ENCODE results near the gene TMUB2. TPM values are rescaled to one million over a fixed set of nuclear protein-coding genes. Genes with fewer than 3 reads are reported as not detected.

The TMUB2 gene
- polyA plus RNA-seq, 1 experiment: 34.3 TPM

DNA sequence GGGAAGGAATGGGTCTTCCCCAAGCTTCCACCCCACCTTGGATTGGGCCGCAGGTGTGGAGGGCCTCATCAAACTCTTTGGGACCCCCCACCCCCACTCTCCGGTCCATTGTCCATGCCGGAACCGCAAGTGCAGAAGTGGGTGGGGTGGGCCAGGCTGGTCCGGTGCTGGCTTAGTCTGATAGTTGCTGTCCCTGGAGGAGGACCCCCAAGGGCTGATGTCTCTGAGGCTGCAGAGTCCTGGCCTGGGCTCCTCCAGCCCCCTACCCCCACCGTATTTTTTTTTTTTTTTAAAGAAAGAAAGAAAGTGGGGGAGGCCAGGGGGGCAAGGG is 20.0 kb downstream of the TMUB2 start:
- ChIA-PET POLR2A (interaction anchor here (0.7 kb wide), 1 partner anchor 15 kb away, joined by 3 read pairs; no protein-coding TSS in a partner anchor), CTCF (interaction anchor here (0.6 to 1.6 kb wide), 2 partner anchors 139 to 155 kb away, joined by 4 to 7 read pairs; partner anchors contain the start of gene GRN)

DNA sequence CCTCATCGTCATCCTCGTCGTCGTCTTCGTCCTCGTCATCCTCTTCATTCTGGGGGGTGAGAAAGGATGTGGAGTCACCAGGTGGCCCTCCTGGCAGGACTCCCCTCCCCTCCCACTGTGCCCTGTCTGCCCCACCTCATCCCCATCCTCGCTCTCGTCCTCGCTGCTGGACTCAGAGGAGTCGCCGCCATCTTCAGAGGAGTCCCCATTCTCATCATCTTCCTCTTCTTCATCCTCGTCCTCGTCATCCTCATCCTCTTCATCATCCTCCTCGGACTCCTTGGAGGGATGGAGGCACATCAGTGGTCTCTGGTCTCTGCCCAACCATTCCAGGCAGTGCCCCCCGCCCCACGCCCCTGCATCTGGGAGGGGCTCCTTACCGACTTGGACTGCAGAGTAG is 20.5 kb downstream of the TMUB2 start:
- CTCF ChIA-PET: interaction anchor here (0.6 kb wide), 1 partner anchor 155 kb away, joined by 7 read pairs; no protein-coding TSS in a partner anchor

More for the DNA sequence above, 20.0 kb downstream of the TMUB2 start:
- H3K27ac ChIP-seq (ENCODE audit: low read depth, low read length): no peak overlapping the region
- DNase-seq (ENCODE audit: low read depth, low spot score): no peak
- no peak for TF ChIP-seq CTCF (IDR thresholded peaks at IDR 0.05; ENCODE audit: low read depth, low read length)
- H3K27me3 ChIP-seq (ENCODE audit: control insufficient read depth, insufficient read depth, low read length): no peaks in the 10 kb centered on the region
- no peaks in the 10 kb centered on the region for H3K9me3 ChIP-seq (ENCODE audit: control insufficient read depth, insufficient read depth, low read length)
- H3K4me3 ChIP-seq (ENCODE audit: low read depth, low read length): no peak overlapping the region

GRCh38 chr17:44207743-44208142 is 21.0 kb downstream of the TMUB2 start:
- no peak overlapping the region for H3K27ac ChIP-seq (ENCODE audit: low read depth, low read length)
- no peak overlapping the region for H3K4me3 ChIP-seq (ENCODE audit: low read depth, low read length)
- TF ChIP-seq CTCF (IDR thresholded peaks at IDR 0.05; ENCODE audit: low read depth, low read length): no peak
- no peaks in the 10 kb centered on the region for H3K9me3 ChIP-seq (ENCODE audit: control insufficient read depth, insufficient read depth, low read length)
- H3K27me3 ChIP-seq (ENCODE audit: control insufficient read depth, insufficient read depth, low read length): no peaks in the 10 kb centered on the region
- no peak for DNase-seq (ENCODE audit: low read depth, low spot score)
- CTCF ChIA-PET: interaction anchor here (0.6 to 2.5 kb wide), 3 partner anchors 10 to 167 kb away, joined by 3 to 11 read pairs (median 11); partner anchors contain the start of gene UBTF
- POLR2A ChIA-PET: interaction anchor here (0.6 to 0.9 kb wide), 3 partner anchors 14 to 308 kb away, joined by 4 read pairs; no protein-coding TSS in a partner anchor

More for the DNA sequence above, 20.5 kb downstream of the TMUB2 start:
- DNase-seq (ENCODE audit: low read depth, low spot score): no peak
- no peaks in the 10 kb centered on the region for H3K9me3 ChIP-seq (ENCODE audit: control insufficient read depth, insufficient read depth, low read length)
- H3K27me3 ChIP-seq (ENCODE audit: control insufficient read depth, insufficient read depth, low read length): no peaks in the 10 kb centered on the region
- POLR2A ChIA-PET: interaction anchor here (0.6 to 0.7 kb wide), 2 partner anchors 14 to 29 kb away, joined by 3 to 4 read pairs; no protein-coding TSS in a partner anchor
- no peak overlapping the region for H3K4me3 ChIP-seq (ENCODE audit: low read depth, low read length)
- no peak overlapping the region for H3K27ac ChIP-seq (ENCODE audit: low read depth, low read length)
- no peak for TF ChIP-seq CTCF (IDR thresholded peaks at IDR 0.05; ENCODE audit: low read depth, low read length)

DNA sequence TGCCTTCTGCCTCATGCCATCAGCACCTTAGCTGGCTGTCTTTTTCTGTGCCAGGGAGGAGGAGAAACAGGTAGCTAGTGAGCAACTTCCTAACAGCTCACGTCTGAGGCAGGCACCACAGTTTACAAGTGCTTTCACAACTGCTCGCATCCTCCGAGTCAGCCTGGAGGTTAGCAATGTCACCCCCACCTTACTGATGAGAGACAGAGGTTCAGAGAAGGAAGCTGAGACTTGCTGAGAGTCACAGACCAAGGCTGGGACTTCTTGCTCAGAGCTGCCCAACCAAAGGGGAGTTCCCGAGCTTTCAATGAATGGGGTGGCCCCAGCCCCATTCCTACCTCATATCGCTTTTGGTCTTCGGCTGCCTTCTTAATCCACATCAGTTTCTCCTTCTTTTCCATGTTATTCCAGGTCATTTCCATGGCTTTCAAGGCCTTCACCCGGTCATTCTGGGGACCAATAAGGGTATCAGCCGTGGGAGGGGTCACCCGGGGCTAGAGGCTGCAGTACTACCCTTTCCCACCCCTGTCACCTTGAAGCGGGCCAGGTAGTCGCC is 23.1 kb downstream of the TMUB2 start:
- no peak for DNase-seq (ENCODE audit: low read depth, low spot score)
- ChIA-PET CTCF (interaction anchor here (0.6 to 3.0 kb wide), 32 partner anchors 8 to 427 kb away, joined by 3 to 21 read pairs (median 5); partner anchors contain the start of genes FAM171A2, G6PC3 and GRN), POLR2A (interaction anchor here (0.5 to 1.6 kb wide), 10 partner anchors 11 to 316 kb away, joined by 3 to 9 read pairs (median 3); partner anchors contain the start of genes ATXN7L3, GRN, SLC25A39 and TMUB2)
- no peak for TF ChIP-seq CTCF (IDR thresholded peaks at IDR 0.05; ENCODE audit: low read depth, low read length)
- Histone ChIP-seq H3K9me3 (ENCODE audit: control insufficient read depth, insufficient read depth, low read length) (no peaks in the 10 kb centered on the region), H3K4me3 (ENCODE audit: low read depth, low read length) (no peak overlapping the region), H3K27me3 (ENCODE audit: control insufficient read depth, insufficient read depth, low read length) (no peaks in the 10 kb centered on the region), H3K27ac (ENCODE audit: low read depth, low read length) (peak overlapping the region; percentile 42)
